Activated CD8-positive, alpha-beta memory T cell treated with anti-CD3 and anti-CD28 coated beads for 4 hours (primary cell): Measurements from ENCODE around the gene DLK1.

ENCODE experiments used
- DNase-seq, 2 donors: peaks; one replicate each; pipeline ENCODE4 v3.0.0-alpha.2; 2020; ENCODE audit warnings: low read depth in 2 of 2

DLK1 gene

DNA sequence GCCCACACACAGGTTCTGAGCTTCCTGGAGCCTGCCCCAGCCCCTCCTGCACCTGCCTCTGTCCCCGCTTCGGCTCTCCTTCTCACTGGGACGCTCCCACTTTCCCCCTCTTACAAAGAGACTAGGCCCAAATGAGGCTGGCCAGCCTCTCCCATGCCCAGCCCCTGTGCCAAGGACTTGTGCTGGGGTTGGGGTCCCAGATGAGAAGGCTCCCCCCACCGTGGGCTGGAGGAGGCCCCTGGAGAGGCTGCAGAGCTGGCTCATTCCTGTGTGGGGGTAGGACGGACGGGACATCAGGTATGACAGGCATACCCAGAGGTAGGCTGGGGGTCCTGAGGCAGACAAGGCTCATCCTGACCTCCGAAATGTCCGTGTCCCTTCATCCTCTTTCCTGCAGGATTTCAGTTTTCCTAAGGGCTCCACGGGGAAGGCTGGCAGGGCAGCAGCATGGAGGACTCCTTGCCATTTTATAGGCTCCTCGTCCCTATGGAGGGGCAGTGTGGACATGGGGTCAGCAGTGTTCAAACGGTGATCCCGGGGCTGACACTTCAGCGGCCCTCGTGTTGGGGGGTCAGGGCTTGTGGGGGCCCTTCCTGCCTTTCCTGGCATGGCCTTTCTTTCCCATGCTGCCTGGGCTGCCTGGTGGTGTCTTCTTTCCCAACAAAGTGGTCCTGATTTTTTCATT, 50.1 kb downstream of the DLK1 start:
- DNase-seq = no peak

DNA sequence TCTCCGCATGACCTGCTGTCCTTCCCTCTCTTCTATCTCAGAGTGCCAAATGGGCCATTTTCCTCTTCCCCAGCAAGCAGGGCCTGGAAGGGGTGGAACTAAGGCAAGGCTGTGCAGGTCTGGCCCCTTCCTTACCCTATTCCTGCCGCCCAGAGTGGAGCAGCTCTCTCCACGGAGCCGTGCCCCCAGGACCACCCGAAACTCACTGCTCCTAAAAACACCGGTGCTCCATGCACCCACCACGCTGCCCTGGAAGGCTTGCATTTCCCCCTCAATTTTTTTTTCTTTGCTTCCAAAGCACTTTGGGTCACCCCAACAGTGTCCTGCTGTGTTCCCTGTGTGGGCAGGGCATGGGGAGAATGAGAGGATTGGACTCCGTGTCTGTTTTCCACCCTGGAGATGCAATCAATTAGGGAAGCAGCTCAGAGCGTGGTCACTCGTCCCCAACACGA, 50.7 kb downstream of the DLK1 start:
- DNase-seq = no peak

DNA sequence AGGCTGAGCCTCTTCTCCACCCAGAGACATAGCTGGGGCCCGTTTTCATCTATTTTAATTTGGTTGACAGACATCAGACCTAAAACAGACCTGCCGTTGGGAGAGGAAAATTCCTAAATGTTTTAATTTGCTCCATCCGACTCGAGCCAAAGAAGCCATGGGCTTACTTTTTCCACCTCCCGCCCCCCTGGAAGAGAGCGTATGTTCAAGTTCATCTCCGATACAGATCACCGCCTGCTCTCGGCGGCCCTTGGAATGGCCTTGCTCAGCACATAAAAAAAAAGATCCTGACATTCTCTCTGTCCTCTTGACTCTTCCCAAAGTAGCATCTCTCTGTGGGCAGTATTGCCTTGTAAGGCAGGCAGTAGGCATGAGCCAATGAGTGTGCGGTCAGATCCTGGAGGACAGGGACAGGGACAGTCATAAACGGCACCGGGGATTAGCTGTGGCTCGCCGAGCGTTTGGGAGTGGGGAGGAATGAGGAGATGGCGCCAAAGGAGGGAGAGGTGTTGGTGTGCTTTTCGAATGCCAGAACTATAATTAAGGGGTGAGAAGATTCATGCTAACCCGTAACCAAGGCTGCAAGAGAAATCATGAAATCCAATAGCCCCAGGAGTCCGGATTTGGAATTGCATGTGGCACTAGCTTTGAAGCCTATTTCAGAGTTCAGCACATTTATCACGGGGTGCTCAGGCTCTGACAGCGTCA, 51.3 kb downstream of the DLK1 start:
- DNase-seq = no peak

DNA sequence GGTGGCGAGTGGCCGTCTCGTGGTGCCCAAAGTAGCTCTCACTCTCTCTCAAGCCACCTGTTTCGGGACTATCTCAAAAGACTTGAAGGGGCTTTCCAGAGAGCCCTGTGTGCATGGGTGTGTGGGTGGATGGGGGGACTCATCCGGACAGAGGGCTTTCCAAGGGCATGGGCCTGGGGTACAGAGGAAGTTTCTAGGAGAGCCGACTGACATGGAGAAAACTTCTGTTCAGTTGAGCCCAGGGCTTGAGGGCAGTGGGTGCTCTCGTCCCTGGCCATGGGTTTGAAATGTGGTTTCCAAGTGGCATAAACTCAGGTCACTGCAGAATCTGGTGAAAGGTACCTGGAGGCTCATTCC, 51.8 kb downstream of the DLK1 start:
- no peak for DNase-seq

DNA sequence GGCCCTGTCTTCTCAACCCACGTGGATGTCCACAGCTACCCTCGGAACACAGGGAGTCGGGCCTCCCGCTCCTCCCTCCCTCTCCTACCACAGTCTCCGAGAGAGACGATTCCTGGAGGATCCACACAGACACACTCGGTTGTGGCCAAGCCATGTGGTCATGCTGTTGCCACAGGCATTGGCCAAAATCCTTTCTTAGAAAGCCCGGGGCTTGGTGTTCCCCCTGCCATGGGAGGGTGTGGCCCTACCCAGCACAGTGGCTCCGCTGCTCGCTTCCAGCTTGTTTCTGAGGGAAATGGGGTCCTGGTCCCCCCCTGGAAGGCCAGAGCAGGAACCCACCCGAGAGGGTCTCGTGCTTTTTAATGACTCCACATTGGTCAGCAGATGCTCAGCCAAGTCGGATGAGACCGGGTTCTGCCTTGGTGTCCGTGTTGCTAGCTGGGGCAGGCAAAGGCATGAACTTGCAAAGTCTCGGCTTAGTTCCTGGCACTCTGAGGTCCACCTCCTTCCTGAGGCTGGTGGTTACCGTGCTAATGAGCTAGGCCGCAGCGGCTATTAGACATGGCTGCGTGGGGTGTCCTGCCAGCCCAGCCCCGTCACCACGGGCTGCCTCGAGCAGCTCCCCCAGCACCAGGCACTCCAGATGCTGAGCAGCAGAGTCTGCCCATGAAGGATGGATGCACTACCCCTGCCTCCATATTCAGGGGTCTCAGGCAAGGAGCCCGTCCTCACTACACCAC, 52.4 kb downstream of the DLK1 start:
- DNase-seq = no peak

DNA sequence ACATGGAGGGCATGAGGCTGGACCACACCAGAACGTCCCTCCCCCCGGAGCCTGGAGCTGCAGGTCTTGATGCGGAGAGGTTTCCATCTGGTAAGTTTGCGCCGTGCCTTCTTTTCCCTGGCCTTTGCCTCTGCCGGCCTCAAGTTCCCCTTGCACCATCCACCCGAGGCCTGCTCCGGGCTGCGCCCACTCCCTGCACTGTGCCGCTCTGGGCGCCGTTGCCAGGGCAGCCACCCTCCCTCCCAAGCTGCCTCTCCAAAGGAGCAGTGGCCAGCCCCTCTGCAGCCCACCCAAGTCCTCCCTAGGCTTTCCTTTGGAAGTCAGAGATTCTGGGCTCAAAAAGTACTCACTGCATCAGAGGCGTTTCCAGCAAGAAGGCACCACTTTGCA, 53.0 kb downstream of the DLK1 start:
- no peak for DNase-seq

DNA sequence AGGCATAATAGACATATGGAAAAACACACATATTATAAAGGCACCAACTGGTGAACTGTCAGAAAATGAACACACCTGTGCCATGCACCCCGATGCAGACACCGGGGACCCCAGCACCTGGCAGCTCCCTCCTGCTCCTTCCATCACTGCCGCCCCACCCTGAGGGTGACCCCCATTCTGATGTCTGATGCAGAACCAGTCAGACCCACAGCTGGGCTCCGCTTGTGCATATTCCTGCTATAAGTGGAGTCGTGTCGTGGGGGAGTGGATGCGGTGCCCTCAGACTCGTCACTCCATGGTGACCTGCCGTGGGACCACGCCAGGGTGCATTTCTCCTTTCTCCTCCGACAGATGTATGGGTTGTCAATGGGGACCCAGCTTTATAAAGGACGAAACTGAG, 53.6 kb downstream of the DLK1 start:
- no peak for DNase-seq

DNA sequence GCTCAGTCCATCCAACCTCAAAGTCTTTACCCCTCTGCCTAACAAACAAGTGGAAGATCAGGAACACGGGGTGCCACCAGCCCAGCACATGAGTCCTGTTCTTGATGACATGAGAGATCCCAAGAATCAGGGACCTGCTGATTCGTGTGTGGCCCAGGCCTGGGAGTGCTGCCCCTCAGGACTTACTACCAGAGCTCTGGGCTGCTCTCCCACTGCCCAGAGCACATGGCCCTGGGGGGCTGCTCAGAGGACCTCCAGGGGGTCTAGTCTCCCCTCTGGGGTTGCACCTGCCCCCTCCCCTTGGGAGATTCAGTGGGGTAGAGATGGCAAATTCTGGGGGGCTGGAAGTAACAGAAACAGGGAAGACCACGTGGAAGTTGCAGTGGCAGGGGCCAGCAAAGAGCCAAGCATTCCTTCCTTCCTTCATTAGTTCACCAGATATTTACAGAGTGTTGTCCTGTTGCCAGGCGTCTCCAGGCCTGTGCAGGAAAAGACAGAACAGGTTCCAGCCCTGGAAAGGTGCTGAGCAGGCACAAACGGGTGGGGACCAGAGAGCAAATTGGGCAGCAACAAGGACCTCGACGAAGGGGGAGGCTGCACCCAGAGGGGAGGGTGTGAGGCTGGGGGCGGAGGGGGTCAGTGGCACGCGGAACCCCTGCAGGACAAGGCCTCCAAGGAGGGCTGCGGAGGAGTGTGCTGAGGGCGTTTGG, 54.1 kb downstream of the DLK1 start:
- DNase-seq = no peak

DNA sequence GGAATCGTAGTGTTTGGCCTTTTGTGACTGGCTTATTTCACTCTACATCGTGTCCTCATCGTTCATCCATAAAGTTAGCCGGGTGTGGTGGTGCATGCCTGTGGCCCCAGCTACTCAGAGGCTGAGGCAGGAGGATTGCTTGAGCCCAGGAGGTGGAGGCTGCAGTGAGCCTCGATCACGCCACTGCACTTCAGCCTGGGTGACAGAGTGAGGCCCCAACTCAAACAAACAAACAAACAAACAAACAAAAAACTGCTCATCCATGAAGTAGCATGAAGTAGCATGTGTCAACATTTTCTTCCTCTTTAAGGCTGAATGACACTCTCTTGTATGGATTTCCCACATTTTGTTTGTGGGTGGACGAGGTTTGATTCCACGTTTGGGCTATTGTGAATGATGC, 55.3 kb downstream of the DLK1 start:
- no peak for DNase-seq

DNA sequence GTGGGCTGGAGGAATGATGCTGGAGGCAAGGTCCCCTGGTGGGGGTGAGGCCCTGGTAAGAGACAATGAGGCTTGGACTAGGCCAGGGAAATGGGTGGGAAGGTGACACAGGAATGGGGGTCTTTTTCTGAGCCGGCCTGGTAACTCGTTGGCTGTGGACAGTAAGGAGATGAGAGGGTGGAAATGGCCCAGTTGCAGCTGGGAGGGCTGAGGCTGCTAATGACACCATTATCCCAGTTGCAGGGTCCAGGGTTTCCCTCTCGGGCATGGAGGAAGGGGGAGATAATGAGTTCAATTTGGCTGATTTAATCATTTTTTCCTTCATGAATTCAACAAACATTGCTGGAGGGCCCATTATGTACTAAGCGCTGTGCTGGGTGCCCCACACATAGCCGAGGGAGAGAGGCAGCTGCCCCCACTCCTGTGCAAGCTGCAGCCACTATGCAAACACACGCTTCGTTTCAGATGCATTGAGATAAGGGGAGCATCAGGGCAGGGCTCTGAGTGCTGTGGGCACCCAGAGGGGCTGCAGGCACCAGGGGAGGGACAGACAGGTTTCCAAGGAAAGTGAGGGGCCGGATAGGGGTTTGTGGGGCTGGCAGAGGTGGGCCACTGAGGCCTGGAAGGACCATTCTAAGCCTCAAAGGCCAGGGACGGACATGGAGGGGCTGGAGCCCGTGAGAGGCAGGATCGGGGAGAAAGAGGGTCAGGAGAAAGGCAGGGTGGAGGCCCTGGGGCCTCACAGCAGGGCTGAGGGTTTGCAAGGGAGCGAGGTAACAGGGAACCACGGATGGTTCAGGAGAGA, 56.0 kb downstream of the DLK1 start:
- DNase-seq = no peak

DNA sequence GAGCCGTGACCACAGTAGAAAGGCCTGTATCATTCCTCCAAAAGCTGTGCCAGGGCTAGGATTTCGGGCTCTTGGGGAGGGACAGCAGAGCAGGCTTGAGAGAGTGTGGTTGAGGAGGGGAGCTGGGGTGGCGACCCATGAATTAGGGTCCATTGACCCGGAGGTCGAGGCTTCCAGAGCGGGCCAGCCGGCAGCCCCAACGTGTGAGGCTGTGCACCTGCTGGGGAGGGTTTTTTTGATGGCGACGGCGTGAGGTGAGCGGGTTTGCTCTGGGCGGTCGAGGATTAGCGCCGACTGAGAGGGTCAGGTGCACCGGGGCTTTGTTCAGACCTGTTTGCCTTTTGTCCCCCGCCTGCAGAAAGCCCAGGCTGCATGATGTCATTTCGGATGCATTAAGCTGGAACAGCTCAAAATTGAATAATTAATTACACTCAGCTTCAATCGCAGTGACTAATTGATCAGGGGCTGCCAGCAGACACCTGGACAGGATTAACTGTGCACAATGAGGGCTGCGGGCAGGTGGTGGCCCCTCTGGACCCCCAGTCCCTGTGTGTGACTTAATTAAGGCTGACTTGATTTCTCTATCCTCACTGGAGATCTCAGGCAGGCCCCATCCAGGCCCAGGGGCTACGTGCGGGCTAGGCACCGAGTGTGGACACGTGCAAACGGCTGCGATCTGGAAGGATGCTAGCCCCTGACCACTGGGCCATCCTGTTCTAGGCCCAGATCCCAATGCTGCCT, 57.1 kb downstream of the DLK1 start:
- DNase-seq = no peak

DNA sequence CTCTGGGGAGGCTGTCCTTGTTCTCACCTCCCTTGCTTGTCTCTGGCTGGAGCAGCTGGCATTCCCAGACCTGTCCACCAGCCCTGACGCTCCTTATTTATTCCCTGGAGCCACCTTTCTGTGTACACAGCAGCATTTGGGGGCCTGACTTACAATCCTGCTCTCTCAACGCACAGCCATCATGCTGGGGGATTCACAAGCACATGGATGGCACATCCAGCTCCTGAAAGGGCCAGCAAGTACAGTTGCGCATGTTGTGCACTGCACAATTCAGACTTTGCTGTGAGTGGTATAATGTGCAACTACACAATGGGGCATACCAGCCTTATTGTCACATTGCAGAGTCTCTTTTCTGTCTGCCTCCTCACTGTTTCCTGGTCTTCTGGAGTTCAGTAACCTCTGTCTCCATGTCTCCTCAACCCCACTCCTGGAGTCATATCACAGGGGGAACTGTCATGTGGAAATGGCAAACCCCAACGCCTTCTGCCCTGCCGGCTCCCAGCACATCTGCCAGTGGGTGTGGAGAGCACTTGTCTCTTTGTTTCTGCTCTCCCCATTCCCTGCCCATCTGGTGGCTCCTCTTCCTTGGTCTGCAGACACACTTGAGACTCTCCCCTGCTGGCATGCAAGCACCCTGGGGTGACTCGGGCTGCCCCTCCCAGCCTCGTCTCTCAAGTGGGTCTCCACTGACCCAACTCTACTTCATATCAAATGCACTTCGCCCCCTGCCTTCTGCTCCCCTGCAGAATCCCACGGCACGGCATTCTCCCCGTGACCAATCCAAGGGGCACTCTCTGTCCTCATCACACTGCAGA, 58.0 kb downstream of the DLK1 start:
- no peak for DNase-seq

DNA sequence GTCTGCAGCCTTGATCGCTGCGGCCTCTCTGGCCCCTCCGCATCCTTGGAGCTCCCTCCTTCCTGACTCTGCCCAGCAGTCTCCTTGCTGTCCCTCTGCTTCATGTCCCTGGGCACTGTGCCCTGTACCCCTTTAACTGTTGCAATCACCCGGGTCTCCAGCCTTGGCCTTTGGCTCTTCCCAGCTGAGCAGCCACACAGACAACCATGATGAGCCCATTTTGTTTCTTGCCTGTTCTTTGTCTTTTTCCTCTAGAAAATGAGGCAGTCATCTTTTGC, 58.6 kb downstream of the DLK1 start:
- no peak for DNase-seq

DNA sequence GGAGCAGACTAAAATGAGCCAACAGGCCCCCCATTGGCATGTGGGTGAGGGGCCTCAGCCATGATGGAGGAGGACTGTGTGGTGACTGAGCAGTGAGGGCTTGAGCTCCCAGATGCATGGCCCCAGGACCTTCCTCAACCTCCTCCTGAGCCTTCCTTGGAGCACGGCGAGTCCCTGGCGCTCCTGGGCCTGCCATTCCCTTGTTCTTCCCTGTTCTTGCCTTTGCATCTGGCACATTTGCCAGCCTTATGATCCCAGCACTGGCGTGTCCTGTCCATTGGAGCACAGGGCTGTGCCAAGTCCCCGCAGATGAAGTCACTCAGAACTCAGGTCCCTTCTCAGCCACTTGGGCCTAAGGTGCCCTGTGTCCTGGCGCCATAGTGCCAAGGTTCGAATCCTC, 58.9 kb downstream of the DLK1 start:
- no peak for DNase-seq

DNA sequence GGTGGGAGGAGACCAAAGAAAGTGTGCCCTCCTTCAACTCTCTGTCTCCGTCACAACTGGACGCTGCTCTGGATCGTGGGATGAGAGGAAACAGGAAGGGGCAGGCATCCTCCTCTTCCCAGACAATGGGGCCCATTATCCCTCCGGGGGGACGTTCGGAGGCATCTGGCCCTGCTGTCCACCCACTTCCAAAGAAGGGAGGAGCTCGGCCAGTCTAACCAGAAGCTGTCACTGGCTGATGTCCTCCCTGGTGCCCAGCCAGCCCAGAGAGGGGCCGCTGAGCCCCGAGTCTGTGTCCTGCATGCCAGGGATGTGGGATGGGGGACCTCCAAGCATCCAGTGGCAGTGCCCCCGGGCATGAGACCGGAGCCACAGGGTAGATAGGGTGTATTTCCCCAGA, 59.4 kb downstream of the DLK1 start:
- DNase-seq = no peak

DNA sequence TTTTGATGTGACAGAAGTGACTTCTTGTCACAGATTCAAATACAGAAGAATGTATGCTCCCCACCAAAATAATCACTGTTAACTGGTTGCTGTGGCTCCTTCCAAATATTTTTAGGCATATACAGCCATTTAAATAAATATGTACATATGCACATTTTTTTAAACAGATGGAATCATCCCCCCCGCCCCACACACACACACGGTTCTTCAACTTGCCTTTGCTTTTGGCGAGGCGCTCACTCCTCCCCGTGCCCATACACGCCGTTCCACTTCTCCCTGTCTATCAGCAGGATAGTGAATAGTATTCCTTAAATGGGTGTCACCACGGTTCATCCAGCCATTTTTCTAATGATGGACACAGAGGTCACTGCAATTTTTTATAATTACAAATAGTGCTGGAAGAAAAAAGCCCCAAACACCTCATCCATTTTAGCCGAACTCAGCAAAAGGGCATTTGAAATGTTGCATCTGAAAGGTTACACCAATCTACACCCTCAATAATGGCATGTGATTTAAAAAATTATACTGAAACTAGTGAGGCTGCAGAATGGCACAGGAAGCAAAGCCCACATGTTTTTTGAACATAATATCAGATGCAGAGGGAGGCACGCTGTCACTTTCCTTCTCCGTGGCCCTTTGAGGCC, 60.0 kb downstream of the DLK1 start:
- DNase-seq = no peak

DNA sequence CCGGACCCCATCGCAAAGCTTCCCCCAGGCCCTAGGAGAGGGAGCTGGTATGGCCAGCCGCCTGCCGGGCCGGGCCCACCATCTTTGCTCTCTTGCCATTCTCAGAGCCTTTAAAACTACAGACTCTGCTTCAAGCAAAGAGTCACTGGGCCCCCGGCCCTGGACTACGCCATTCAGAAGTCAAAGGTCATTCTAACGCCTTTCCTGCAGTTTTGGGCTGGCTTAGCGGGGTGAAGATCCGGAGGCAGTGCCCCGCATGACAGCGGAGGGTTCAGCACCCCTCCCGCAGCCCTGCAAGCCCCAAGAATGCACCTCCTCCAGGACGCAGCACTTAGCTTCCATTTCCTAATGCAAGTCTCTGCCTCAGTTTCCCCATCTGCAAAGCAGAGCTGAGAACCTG, 61.0 kb downstream of the DLK1 start:
- DNase-seq = no peak
